Mesothelial cell of epicardium (in vitro differentiated cells): ENCODE measurements around the gene MYNN. TPM values are rescaled to one million over a fixed set of nuclear protein-coding genes. Genes with fewer than 3 reads are reported as not detected.

Experiments used
- DNase-seq, 2 experiments: peaks; one replicate each; pipeline ENCODE4 v3.0.0; 2021; ENCODE audit warnings: low spot score in 2 of 2; ENCODE audit not compliant: unreplicated experiment in 2 of 2
- H3K27ac Mint-ChIP-seq: 2 replicates; pipeline ENCODE4 v1.8.0; 2021; ENCODE audit warnings: mixed read lengths
- H3K27me3 Mint-ChIP-seq: 2 replicates; pipeline ENCODE4 v1.8.0; 2021; ENCODE audit warnings: low read depth, mixed read lengths
- H3K36me3 Mint-ChIP-seq: 2 replicates; pipeline ENCODE4 v1.8.0; 2021; ENCODE audit warnings: mixed read lengths
- H3K4me1 Mint-ChIP-seq: 2 replicates; pipeline ENCODE4 v1.8.0; 2021; ENCODE audit warnings: mixed read lengths
- H3K4me3 Mint-ChIP-seq: 2 replicates; pipeline ENCODE4 v1.8.0; 2021; ENCODE audit warnings: mild to moderate bottlenecking, moderate library complexity, mixed read lengths
- H3K9me3 Mint-ChIP-seq: 2 replicates; pipeline ENCODE4 v1.8.0; 2021; ENCODE audit warnings: mixed read lengths
- CTCF ChIP-seq: fragments of 200-600 bp; sonication (generic); IDR thresholded peaks from one replicate; pipeline ENCODE4 v1.5.0; 2021; ENCODE audit warnings: antibody characterized with exemption; ENCODE audit not compliant: unreplicated experiment
- total RNA-seq: library from RNA; stranded (reverse); gene quantifications from 3 replicates; pipeline ENCODE4 v1.2.1, GENCODE V29; 2021

The MYNN gene
- total RNA-seq, 1 donor from 2014 or later: 17.1 TPM

- no peak for TF ChIP-seq CTCF
- H3K4me3 Mint-ChIP-seq: no peak overlapping the region
- peaks cover 10% of the 10 kb centered on the region for H3K27me3 Mint-ChIP-seq
- peaks cover 4% of the 10 kb centered on the region for H3K9me3 Mint-ChIP-seq
- no peak overlapping the region for H3K27ac Mint-ChIP-seq
- no peak for DNase-seq
- H3K36me3 Mint-ChIP-seq: no peaks in the 10 kb centered on the region
- peaks cover 9% of the 10 kb centered on the region for H3K4me1 Mint-ChIP-seq
Measured at GRCh38 chr3:169750665-169751064, 22.5 kb upstream of the MYNN start.

GRCh38 chr3:169751875-169752274, 21.3 kb upstream of the MYNN start:
- Mint-ChIP-seq H3K4me3 (no peak overlapping the region), H3K36me3 (no peaks in the 10 kb centered on the region), H3K4me1 (peaks cover 10% of the 10 kb centered on the region), H3K9me3 (peaks cover 4% of the 10 kb centered on the region), H3K27ac (no peak overlapping the region), H3K27me3 (peaks cover 7% of the 10 kb centered on the region)
- no peak for DNase-seq
- TF ChIP-seq CTCF: no peak

GRCh38 chr3:169754711-169755110, 18.5 kb upstream of the MYNN start:
- H3K27me3 Mint-ChIP-seq: no peaks in the 10 kb centered on the region
- H3K36me3 Mint-ChIP-seq: no peaks in the 10 kb centered on the region
- no peak for DNase-seq
- no peak overlapping the region for H3K27ac Mint-ChIP-seq
- H3K9me3 Mint-ChIP-seq: no peaks in the 10 kb centered on the region
- peaks cover 31% of the 10 kb centered on the region for H3K4me1 Mint-ChIP-seq
- H3K4me3 Mint-ChIP-seq: no peak overlapping the region
- TF ChIP-seq CTCF: no peak

- Mint-ChIP-seq H3K4me1 (peaks cover 31% of the 10 kb centered on the region), H3K36me3 (no peaks in the 10 kb centered on the region), H3K27ac (no peak overlapping the region), H3K9me3 (no peaks in the 10 kb centered on the region), H3K4me3 (no peak overlapping the region), H3K27me3 (no peaks in the 10 kb centered on the region)
- no peak for DNase-seq
- TF ChIP-seq CTCF: no peak
Measured at GRCh38 chr3:169755488-169755887, 17.7 kb upstream of the MYNN start.

GRCh38 chr3:169758359-169758994, 14.7 kb upstream of the MYNN start:
- no peak overlapping the region for H3K4me3 Mint-ChIP-seq
- peaks cover 27% of the 10 kb centered on the region for H3K4me1 Mint-ChIP-seq
- DNase-seq: no peak
- no peaks in the 10 kb centered on the region for H3K27me3 Mint-ChIP-seq
- peaks cover 4% of the 10 kb centered on the region for H3K9me3 Mint-ChIP-seq
- H3K27ac Mint-ChIP-seq: peak overlapping the region; percentile 78
- H3K36me3 Mint-ChIP-seq: no peaks in the 10 kb centered on the region
- no peak for TF ChIP-seq CTCF

GRCh38 chr3:169759256-169759655, 13.9 kb upstream of the MYNN start:
- peak overlapping the region; percentile 52 for H3K27ac Mint-ChIP-seq

More at GRCh38 chr3:169759256-169759655, 13.9 kb upstream of the MYNN start:
- H3K4me3 Mint-ChIP-seq: no peak overlapping the region
- H3K36me3 Mint-ChIP-seq: peaks cover 1% of the 10 kb centered on the region
- TF ChIP-seq CTCF: no peak
- H3K27me3 Mint-ChIP-seq: no peaks in the 10 kb centered on the region
- no peak for DNase-seq
- H3K9me3 Mint-ChIP-seq: peaks cover 7% of the 10 kb centered on the region
- H3K4me1 Mint-ChIP-seq: peaks cover 29% of the 10 kb centered on the region
